Fibroblast of lung (primary cell): ENCODE measurements around the gene KIAA1328. TPM values are rescaled to one million over a fixed set of nuclear protein-coding genes. Genes with fewer than 3 reads are reported as not detected.

Source experiments
- DNase-seq, 2 donors: peaks; one replicate each; pipeline versions ENCODE4 v3.0.0 to v3.0.0-alpha.2; 2010; ENCODE audit warnings: low read depth in 2 of 2
- H2AFZ ChIP-seq: 2 replicates; pipeline ENCODE4 v1.5.1; 2012; ENCODE audit warnings: low read length, control low read depth, inconsistent platforms
- H3K27ac ChIP-seq: 2 replicates; pipeline ENCODE4 v1.5.1; 2011; ENCODE audit warnings: low read length, control low read depth; ENCODE audit not compliant: insufficient read depth
- H3K27me3 ChIP-seq: 2 replicates; pipeline ENCODE4 v1.5.1; 2011; ENCODE audit warnings: mild to moderate bottlenecking, low read length; ENCODE audit not compliant: control insufficient read depth, insufficient read depth
- H3K36me3 ChIP-seq: 2 replicates; pipeline ENCODE4 v1.5.1; 2011; ENCODE audit warnings: low read length; ENCODE audit not compliant: control insufficient read depth, insufficient read depth
- H3K4me1 ChIP-seq: 2 replicates; pipeline ENCODE4 v1.5.1; 2011; ENCODE audit warnings: low read length; ENCODE audit not compliant: control insufficient read depth, insufficient read depth; ENCODE audit errors: extremely low read depth
- H3K4me2 ChIP-seq: 2 replicates; pipeline ENCODE4 v1.5.1; 2011; ENCODE audit warnings: low read length, control low read depth; ENCODE audit not compliant: insufficient read depth; ENCODE audit errors: extremely low read depth
- H3K4me3 ChIP-seq, 4 experiments: fragments of 200-600 bp in 1 of 4; sonication (generic) in 1 of 4; replicated peaks in 1 of 4; 2 replicates each; pipeline ENCODE4 v1.5.1; 2011 to 2016; ENCODE audit warnings: low read length in 4 of 4, low read depth in 3 of 4, mild to moderate bottlenecking in 3 of 4, control low read depth in 2 of 4, inconsistent platforms in 1 of 4, mixed read lengths in 1 of 4; ENCODE audit not compliant: insufficient read depth in 1 of 4; ENCODE audit errors: control extremely low read depth in 1 of 4
- H3K79me2 ChIP-seq: 2 replicates; pipeline ENCODE4 v1.5.1; 2012; ENCODE audit warnings: mild to moderate bottlenecking, low read length, inconsistent platforms; ENCODE audit not compliant: control insufficient read depth, insufficient read depth
- H3K9ac ChIP-seq: 2 replicates; pipeline ENCODE4 v1.5.1; 2011; ENCODE audit warnings: mild to moderate bottlenecking, low read length, control low read depth; ENCODE audit not compliant: insufficient read depth
- H3K9me3 ChIP-seq: 2 replicates; pipeline ENCODE4 v1.5.1; 2012; ENCODE audit warnings: low read depth, low read length; ENCODE audit not compliant: control insufficient read depth, insufficient read depth
- H4K20me1 ChIP-seq: 2 replicates; pipeline ENCODE4 v1.5.1; 2011; ENCODE audit warnings: low read length; ENCODE audit not compliant: control insufficient read depth, insufficient read depth; ENCODE audit errors: extremely low read depth
- EZH2 ChIP-seq: IDR thresholded peaks from 2 replicates; pipeline ENCODE4 v1.5.1; 2012; ENCODE audit warnings: low read length, control low read depth, mild to moderate bottlenecking; ENCODE audit errors: missing control alignments
- polyA plus RNA-seq, 2 donors: library from polyadenylated mRNA; depleted of rRNA in 1 of 2; stranded (reverse) in 1 of 2; unstranded in 1 of 2; fragments of >200 nt; gene quantifications; 2 replicates each; pipeline ENCODE4 v1.2.1, GENCODE V29; 2011 to 2012; ENCODE audit warnings: missing spikeins in 1 of 2
- total RNA-seq: library from RNA; depleted of rRNA; stranded (reverse); fragments of >200 nt; gene quantifications from 2 replicates; pipeline ENCODE4 v1.2.1, GENCODE V29; 2014
- TF ChIP-seq, protein P1 (sequence below), 2 donors: IDR thresholded peaks in 1 of 2; conservative IDR thresholded peaks in 1 of 2; 1 replicate in 1 of 2; 2 replicates in 1 of 2; pipeline ENCODE4 v1.5.1; 2011 to 2012; ENCODE audit warnings: low read length in 2 of 2, control low read depth in 1 of 2, inconsistent platforms in 1 of 2, low read depth in 1 of 2, mild to moderate bottlenecking in 1 of 2

KIAA1328 gene
- total and polyA plus RNA-seq, 2 donors (not counting 1 experiment from before 2014, with no cell fraction given): 4.3 to 4.5 TPM

DNA sequence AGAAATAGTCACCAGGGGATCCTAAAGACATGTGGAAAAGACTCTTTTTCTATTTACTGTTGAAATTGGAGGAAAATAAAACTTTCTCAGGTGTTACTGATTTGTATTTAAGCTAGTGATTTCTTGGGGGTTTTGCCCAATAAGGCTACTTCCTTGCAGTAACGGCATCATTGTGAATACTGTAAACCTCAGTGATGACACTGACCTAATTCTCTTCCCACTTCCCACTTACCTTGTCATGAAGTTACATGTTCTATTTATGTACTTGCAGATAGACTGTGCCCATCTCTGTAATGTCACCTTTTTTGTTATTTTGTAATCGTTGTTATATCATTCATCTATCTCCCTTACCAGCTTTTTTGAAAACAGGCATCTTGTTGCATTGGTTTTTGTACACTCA is 134.5 kb downstream of the KIAA1328 start:
- Histone ChIP-seq H4K20me1 (no peaks in the 10 kb centered on the region), H3K9me3 (no peaks in the 10 kb centered on the region), H3K4me2 (no peak overlapping the region), H3K4me1 (no peaks in the 10 kb centered on the region), H3K79me2 (no peaks in the 10 kb centered on the region), H3K27ac (no peak overlapping the region), H3K27me3 (no peaks in the 10 kb centered on the region), H3K9ac (no peak overlapping the region), H3K36me3 (no peaks in the 10 kb centered on the region), H3K4me3 (no peak overlapping the region), H2AFZ (no peak overlapping the region)
- TF ChIP-seq EZH2: no peak
- TF ChIP-seq, protein P1, sequence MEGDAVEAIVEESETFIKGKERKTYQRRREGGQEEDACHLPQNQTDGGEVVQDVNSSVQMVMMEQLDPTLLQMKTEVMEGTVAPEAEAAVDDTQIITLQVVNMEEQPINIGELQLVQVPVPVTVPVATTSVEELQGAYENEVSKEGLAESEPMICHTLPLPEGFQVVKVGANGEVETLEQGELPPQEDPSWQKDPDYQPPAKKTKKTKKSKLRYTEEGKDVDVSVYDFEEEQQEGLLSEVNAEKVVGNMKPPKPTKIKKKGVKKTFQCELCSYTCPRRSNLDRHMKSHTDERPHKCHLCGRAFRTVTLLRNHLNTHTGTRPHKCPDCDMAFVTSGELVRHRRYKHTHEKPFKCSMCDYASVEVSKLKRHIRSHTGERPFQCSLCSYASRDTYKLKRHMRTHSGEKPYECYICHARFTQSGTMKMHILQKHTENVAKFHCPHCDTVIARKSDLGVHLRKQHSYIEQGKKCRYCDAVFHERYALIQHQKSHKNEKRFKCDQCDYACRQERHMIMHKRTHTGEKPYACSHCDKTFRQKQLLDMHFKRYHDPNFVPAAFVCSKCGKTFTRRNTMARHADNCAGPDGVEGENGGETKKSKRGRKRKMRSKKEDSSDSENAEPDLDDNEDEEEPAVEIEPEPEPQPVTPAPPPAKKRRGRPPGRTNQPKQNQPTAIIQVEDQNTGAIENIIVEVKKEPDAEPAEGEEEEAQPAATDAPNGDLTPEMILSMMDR (conservative IDR thresholded peaks at IDR 0.05 in 1 of 2, IDR thresholded peaks at IDR 0.05 in 1 of 2; ENCODE audit: low read depth in 1 of 2, low read length in 2 of 2): no peak
- no peak for DNase-seq

DNA sequence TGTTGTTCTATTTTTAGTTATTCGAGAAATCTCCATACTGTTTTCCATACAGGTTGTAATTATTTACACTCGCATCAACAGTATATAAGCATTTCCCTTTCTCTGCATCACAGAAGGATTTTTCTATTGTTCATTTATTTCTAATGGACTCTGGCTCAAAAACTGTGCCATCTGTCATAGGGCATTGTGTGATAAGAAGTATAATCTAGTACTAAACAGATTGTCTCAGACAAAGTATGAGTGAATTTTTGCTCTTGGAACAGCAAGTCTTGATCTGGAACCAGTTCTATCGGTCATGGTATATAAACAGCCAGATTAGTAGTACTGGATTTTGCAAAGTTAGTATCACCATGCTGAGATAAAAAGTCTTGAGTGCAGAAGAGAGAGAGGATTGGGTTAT is 145.8 kb downstream of the KIAA1328 start:
- Histone ChIP-seq H3K4me1 (no peaks in the 10 kb centered on the region), H3K4me3 (no peak overlapping the region), H4K20me1 (no peaks in the 10 kb centered on the region), H3K27ac (no peak overlapping the region), H3K36me3 (no peaks in the 10 kb centered on the region), H3K27me3 (no peaks in the 10 kb centered on the region), H2AFZ (no peak overlapping the region), H3K4me2 (no peak overlapping the region), H3K9me3 (no peaks in the 10 kb centered on the region), H3K79me2 (no peaks in the 10 kb centered on the region), H3K9ac (no peak overlapping the region)
- DNase-seq: no peak
- TF ChIP-seq, protein P1 (conservative IDR thresholded peaks at IDR 0.05 in 1 of 2, IDR thresholded peaks at IDR 0.05 in 1 of 2; ENCODE audit: low read depth in 1 of 2, low read length in 2 of 2): no peak
- TF ChIP-seq EZH2: no peak

DNA sequence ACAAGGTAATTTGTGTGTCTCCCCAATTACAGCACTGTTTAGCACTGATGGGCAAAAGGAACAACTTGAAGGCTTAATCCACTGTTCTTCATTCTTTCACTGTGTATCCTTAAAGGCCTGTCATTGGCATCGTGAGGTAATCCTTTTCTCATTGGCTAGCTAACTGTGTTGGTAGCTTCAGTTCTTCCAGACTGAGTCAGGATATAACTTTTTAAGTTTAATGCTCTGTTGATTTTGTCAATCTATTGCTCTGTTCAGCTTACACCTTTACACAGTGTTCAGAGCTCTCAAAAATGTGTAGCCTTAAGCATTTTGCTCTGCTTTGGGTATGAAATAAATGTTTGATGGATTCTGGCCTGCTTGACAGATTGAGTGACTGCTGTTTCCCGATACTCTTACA is 148.2 kb downstream of the KIAA1328 start:
- Histone ChIP-seq H3K4me1 (no peaks in the 10 kb centered on the region), H3K79me2 (no peaks in the 10 kb centered on the region), H3K4me2 (no peak overlapping the region), H3K9me3 (no peaks in the 10 kb centered on the region), H3K27me3 (no peaks in the 10 kb centered on the region), H3K27ac (no peak overlapping the region), H3K4me3 (no peak overlapping the region), H3K36me3 (no peaks in the 10 kb centered on the region), H2AFZ (no peak overlapping the region), H4K20me1 (no peaks in the 10 kb centered on the region), H3K9ac (no peak overlapping the region)
- no peak for TF ChIP-seq EZH2
- TF ChIP-seq, protein P1 (conservative IDR thresholded peaks at IDR 0.05 in 1 of 2, IDR thresholded peaks at IDR 0.05 in 1 of 2; ENCODE audit: low read depth in 1 of 2, low read length in 2 of 2): no peak
- no peak for DNase-seq
